ENCODE data around the gene U2SURP. TPM values are rescaled to one million over a fixed set of nuclear protein-coding genes. Genes with fewer than 3 reads are reported as not detected.
"Not testable (repeated sequence)": the region's sequence is repeated elsewhere in the genome, so short reads cannot be mapped to it uniquely, and the experiment has no call there.

U2SURP gene
- total RNA-seq, 2 donors from 2014 or later: 142 to 183 TPM

DNA sequence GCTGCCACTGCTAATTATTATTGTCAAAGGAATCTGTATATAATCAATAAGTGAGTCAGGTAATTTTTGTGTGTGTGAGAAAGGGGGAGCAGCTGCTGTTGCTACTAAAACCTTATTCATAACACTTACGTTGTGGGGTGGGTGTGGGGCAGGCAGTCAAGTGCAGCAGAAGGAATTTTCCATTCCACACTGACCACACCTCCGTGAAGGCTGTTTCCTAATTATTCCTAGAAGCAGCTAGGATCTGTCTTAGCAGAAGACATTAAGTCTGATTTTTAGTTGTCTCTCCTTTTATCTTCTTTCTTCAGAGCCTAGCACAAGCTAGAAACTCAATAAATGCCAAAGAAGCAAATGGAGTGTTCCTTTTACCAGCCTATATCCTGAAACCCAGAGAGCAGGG, 4.0 kb upstream of the U2SURP start:
- H3K27ac Mint-ChIP-seq: no peak overlapping the region
- DNase-seq (ENCODE audit: low spot score in 2 of 2) (no peak), ATAC-seq (no peak)
- peaks cover 18 to 19% of the 10 kb centered on the region in 2 donors for H3K36me3 Mint-ChIP-seq
- no peaks in the 10 kb centered on the region for H3K9me3 Mint-ChIP-seq

DNA sequence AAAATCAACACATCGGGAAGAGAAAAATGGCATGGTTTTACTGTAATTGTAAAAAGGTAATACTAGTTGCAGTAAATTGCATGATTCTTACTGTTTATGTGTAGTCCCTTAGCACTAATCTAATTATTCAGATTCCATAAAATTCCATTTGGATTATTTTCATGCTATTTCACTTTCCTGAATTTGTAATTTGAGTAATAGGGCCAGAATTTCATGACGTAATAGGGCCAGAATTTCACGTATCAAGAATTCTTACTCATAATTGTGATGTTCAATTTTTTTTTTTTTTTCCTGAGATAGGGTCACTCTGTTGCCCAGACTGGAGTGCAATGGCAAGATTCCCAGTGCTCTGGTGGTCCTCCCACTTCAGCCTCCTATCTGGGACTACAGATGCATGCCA, 2.9 kb upstream of the U2SURP start:
- ATAC-seq (no peak), DNase-seq (ENCODE audit: low spot score in 2 of 2) (no peak)
- Mint-ChIP-seq H3K36me3 (peaks cover 26 to 27% of the 10 kb centered on the region in 2 donors), H3K27ac (no peak overlapping the region), H3K9me3 (no peaks in the 10 kb centered on the region)

DNA sequence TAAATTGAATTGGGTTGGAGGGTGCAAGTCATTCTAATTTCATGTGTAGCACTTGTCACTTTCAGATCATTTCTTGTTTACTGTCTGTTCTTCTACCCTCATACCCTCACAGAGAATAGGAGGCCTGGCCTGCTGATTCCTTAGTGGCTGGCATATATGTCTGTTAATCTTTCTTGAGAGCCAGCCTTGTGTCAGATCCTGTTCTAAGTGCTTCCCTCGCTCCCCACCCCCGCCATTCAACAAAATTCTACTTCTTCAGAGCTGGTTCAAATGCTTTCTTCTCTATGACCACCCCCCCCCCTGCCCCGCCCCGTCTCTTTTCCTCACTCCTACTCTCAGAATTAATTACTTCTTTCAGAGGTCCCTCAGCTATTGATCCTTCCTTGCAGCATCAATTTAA, 1.5 kb upstream of the U2SURP start:
- H3K27ac Mint-ChIP-seq: peak overlapping the region; percentile 8 to 93

DNA sequence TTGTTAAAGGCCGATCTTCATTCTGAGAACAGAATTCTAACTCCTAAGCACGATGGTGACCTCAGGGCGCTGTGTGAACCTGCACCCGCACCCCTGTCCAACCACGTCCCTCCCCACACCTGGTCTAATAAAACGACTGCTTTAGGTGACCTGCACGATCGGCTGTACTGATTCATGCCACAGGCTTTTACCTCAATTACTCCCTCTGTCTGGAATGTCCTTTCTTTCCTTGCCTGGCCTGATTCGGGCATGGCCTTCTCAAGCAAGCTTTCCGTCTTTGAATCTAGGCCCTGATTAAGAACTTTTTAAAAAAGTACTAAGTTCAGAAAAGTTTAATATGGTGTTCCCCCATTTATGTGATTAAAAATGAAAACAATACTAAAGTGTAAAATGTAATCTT, 842 bp upstream of the U2SURP start:
- Mint-ChIP-seq H3K36me3 (peaks cover 26 to 27% of the 10 kb centered on the region in 2 donors), H3K27ac (peak overlapping the region; percentile 93 to 98)
- ATAC-seq: no peak

More for the DNA sequence above, 1.5 kb upstream of the U2SURP start:
- Mint-ChIP-seq H3K9me3 (no peaks in the 10 kb centered on the region), H3K36me3 (peaks cover 26 to 27% of the 10 kb centered on the region in 2 donors)
- DNase-seq (ENCODE audit: low spot score in 2 of 2) (no peak), ATAC-seq (no peak)

DNA sequence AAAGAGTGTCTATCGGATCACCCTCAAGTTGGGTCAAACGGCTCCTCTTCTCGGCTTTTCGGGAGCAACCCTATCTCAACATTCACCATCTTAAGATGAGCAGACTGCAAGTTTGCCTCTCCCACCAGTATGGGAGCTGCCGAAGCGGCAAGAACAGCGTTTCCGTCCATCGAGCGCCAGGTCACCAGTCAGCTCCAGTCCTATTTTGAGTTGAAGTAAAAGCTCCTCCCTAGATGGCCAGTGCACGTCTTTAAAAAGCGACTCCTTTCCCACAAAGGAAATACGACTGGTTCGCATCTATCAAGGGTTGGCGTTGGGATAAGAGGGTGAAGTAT, 369 bp upstream of the U2SURP start:
- ATAC-seq: peak; percentile 79 to 82
- peak in 1 of 2 donors; percentile 56 for DNase-seq (ENCODE audit: low spot score in 2 of 2)
- Mint-ChIP-seq H3K36me3 (peaks cover 26 to 27% of the 10 kb centered on the region in 2 donors), H3K27ac (peak overlapping the region; percentile 93 to 98), H3K9me3 (no peaks in the 10 kb centered on the region)

More for the DNA sequence above, 842 bp upstream of the U2SURP start:
- no peaks in the 10 kb centered on the region for H3K9me3 Mint-ChIP-seq
- DNase-seq (ENCODE audit: low spot score in 2 of 2): no peak

DNA sequence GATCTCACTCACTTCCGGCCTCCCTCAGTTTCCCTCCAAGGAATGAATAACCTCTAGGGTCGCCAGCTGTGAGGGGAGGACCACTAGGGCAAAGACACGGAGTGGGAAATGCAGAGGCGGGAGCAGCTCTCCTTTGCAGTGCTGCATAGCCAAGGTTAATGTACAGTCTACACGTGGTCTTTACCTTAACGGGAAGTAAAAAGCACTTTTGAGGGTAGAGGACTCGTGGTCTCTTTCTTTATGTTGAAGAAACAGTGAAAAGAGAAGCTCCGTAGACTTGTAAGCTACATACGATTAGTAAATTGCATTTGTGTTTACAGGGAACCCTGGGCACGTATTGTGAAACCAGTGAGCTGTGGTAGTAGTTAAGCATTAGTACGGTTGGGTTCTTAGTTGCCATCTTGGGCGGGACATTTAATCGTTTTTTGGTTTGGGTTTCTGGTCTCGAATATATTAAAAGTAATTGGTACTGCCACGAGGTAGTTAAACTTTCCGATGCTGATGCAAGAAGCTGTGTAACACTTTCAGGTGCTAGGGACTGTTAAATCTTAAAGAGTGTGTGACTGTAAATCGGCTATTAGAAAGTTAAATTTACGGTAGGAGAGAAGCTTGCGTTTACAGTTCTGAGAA, 828 bp downstream of the U2SURP start:
- ATAC-seq (peak; percentile 40 to 58), DNase-seq (ENCODE audit: low spot score in 2 of 2) (no peak)
- H3K9me3 Mint-ChIP-seq: no peaks in the 10 kb centered on the region
- H3K36me3 Mint-ChIP-seq: peaks cover 26 to 27% of the 10 kb centered on the region in 2 donors
- peak overlapping the region; percentile 93 to 98 for H3K27ac Mint-ChIP-seq

DNA sequence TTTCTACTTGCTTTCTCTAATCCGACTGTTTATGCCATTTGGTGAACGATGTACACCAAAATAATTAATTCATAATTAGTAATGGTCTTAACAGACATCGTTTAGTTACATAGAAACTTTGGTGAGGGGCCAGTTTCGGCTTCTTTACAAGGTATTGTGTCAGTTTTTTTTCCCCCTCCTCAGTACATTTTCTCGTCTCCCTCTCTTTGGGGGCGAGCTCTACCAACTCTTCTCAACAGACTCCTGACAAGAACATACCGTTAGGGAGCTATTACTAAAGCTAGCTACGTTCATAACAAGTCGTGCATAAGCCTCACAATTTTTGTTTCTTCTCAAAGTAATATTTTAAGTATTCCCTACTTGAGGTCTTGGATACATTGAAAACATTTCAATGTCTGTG, 1.4 kb downstream of the U2SURP start:
- Mint-ChIP-seq H3K27ac (peak overlapping the region; percentile 93 to 98), H3K9me3 (no peaks in the 10 kb centered on the region), H3K36me3 (peaks cover 26 to 27% of the 10 kb centered on the region in 2 donors)
- DNase-seq (ENCODE audit: low spot score in 2 of 2) (no peak), ATAC-seq (no peak)

DNA sequence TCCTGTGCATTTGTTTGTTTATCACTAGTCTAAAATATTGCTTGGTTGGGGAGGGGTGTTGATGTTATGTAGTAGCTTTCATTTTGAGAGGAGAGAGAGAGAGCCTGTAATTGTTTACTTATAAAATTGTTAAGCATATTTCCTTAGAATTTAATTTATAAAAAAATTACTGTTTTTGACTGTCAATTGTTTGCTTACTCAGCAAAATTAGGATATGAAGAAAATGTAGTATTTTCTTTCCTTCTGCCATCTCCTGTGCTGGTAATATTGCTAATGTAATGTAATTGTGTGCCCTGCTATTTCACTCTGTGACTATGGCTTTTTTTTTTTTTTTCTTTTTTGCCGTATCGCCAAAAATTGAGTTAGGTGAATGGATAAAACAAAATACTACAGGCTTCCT, 3.5 kb downstream of the U2SURP start:
- H3K9me3 Mint-ChIP-seq: no peaks in the 10 kb centered on the region
- no peak for ATAC-seq
- DNase-seq (ENCODE audit: low spot score in 2 of 2): no peak

DNA sequence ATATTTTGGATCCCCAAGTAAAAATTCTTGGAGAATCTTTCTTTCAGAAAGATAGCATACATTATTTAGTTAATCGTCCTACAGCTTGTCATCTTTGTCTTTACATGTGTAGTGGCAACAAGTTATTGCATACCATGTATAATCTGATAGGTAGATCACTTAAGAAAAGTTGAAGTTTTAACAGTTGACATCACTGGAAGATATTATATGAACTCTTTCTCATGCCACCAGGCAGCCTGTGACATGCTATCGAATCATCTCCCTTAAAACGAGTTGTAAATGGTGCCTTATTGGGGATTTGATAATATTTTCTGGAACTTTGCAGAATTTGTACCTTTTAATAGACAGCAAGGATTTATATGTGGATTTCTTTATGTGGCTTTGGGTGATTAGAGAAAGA, 8.7 kb downstream of the U2SURP start:
- ATAC-seq: no peak

More for the DNA sequence above, 3.5 kb downstream of the U2SURP start:
- Mint-ChIP-seq H3K36me3 (peaks cover 26 to 27% of the 10 kb centered on the region in 2 donors), H3K27ac (no peak overlapping the region)

DNA sequence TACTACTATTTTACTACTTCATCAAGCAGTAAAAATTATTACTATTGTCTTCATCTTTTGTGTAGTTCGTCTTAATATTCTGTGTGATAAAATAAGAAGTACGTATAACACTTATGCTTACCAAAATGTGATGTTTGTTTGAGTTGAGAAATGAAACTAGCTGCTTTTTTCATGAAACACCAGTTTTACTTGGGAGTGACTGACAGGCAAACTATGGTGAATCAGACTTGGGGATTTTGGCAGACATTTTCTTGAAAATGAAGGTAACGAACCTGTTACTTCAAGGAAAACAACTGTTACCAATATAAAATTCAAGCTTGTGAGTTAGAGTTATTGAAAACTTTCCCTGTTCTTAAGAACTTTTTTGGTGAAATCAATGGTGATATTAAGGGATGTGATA, 10.3 kb downstream of the U2SURP start:
- peak overlapping the region; percentile 30 to 70 for H3K27ac Mint-ChIP-seq
- no peaks in the 10 kb centered on the region for H3K9me3 Mint-ChIP-seq
- DNase-seq (ENCODE audit: low spot score in 2 of 2): no peak
- peaks cover 0 to 16% of the 10 kb centered on the region in 2 donors for H3K36me3 Mint-ChIP-seq
- no peak for ATAC-seq

More for the DNA sequence above, 8.7 kb downstream of the U2SURP start:
- no peak for DNase-seq (ENCODE audit: low spot score in 2 of 2)
- peaks cover 0 to 10% of the 10 kb centered on the region in 2 donors for H3K36me3 Mint-ChIP-seq
- H3K27ac Mint-ChIP-seq: no peak overlapping the region
- H3K9me3 Mint-ChIP-seq: no peaks in the 10 kb centered on the region

DNA sequence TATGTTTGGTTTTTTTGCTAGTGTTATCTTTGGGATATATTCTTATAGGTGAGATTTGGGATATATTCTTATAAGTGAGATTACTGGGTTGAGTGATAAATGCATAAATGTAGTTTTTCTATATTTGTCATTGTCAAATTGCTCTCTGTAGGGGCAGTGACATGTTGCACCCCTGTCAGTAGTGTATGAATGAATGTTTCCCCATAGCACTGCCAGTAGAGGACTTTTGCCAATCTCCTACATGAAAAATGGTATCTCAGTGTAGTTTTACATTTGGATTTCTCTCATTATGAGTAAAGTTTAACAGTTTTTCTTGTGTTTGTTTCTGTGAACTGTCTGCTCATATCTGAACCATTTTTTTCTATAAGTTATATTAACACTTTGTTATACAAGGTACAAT, 13.6 kb downstream of the U2SURP start:
- DNase-seq (ENCODE audit: low spot score in 2 of 2): no peak
- ATAC-seq: peak in 1 of 2 donors; percentile 41
- Mint-ChIP-seq H3K27ac (peak overlapping the region in 1 of 2 donors; percentile 32), H3K9me3 (no peaks in the 10 kb centered on the region), H3K36me3 (peaks cover 4 to 38% of the 10 kb centered on the region in 2 donors)

DNA sequence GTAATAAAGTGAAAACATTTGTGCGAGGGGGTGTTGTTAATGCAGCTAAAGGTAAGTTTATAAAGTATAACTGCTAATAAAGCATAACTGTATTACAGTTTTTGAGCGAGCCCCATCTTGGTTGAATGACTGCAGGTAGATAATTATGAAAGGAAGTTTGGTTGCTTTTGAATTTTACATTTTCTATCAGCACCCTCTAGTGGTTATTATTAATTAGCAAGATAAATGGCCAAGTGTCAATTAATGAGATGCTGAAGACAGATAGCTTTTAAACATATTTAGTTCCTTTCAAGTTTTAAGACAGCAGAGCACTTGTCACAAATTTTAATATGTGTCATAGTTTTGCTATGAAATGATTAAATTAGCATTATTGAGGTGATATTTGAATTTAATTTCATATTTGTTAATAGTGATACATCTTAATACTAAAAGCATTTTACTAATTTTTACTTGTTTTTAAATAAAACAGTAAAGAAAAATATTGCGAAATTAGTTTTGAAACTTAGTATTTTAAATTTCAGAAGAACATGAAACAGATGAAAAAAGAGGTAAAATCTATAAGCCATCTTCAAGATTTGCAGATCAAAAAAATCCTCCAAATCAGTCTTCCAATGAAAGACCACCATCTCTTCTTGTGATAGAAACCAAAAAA, 15.1 kb downstream of the U2SURP start:
- ATAC-seq (no peak), DNase-seq (ENCODE audit: low spot score in 2 of 2) (no peak)
- H3K27ac Mint-ChIP-seq: no peak overlapping the region
- peaks cover 8 to 38% of the 10 kb centered on the region in 2 donors for H3K36me3 Mint-ChIP-seq
- no peaks in the 10 kb centered on the region for H3K9me3 Mint-ChIP-seq

DNA sequence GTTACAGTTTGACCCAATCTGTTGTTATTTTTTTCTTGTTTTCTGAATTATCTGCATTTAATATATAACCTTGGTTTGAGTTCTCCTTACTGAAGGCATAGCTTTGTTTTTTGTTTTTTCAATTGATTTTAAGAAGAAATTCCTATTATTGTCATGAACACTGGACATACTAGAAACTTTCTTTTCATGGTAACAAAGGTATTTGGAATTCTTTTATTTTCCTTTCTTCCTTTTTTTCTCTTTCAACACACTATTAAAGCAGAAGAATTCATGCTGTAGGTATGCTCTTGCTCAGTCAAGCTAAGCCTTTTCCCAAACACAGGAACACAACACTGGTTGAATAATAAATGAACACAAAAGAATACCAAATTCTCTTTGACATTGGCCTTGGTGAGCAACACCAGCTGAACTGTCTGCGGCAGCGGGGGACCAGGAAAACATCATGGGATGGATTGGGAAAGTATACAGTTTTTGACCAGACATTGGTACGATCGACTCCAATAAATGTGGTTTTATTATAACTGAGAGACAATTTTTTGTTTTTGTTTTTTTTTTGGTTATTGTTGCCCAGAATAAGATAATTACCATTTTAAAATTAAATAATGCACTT, 23.1 kb downstream of the U2SURP start:
- Mint-ChIP-seq H3K27ac (no peak overlapping the region), H3K9me3 (no peaks in the 10 kb centered on the region), H3K36me3 (peaks cover 14 to 33% of the 10 kb centered on the region in 2 donors)
- no peak for ATAC-seq
- no peak for DNase-seq (ENCODE audit: low spot score in 2 of 2)

DNA sequence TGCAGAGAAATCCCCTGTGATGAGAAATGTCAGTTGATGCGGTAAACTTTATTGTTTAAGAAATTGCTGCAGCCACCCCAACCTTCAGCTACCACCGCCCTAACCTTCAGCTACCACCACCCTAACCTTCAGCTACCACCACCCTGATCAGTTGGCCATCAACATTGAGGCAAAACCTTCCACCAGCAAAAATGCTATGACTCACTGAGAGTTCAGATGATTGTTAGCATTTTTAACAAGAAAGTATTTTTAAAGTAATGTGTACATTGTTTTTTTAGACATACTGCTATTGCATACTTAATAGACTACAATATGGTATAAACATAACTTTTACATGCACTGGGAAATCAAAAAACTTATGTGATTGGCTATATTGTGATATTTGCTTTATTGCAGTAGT, 30.0 kb downstream of the U2SURP start:
- ATAC-seq (no peak), DNase-seq (ENCODE audit: low spot score in 2 of 2) (no peak)
- peaks cover 4 to 39% of the 10 kb centered on the region in 2 donors for H3K36me3 Mint-ChIP-seq
- H3K27ac Mint-ChIP-seq: no peak overlapping the region
- no peaks in the 10 kb centered on the region for H3K9me3 Mint-ChIP-seq

DNA sequence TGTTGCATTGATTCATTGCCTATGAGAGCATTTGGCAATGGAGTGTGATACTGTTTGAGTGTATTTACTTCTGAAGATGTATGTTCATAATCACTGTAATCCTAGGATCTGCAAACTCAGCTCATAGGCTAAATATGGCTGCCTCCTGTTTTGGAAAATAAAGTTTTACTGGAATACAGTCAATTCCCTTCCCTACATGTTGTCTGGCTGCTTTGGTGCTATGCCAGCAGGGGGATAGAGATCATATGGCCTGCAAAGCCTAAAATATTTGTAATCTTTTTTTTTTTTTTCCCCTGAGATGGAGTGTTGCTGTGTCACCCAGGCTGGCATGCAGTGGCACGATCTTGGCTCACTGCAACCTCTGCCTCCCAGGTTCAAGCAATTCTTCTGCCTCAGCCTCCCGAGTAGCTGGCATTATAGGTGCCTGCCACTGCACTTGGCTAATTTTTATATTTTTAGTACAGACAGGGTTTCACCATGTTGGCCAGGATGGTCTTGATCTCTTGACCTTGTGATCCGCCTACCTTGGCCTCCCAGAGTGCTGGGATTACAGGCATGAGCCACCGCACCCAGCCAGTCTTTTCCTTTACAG, 30.5 kb downstream of the U2SURP start:
- DNase-seq (ENCODE audit: low spot score in 2 of 2); ATAC-seq; H3K27ac Mint-ChIP-seq; H3K9me3 Mint-ChIP-seq: not testable (repeated sequence)
- H3K36me3 Mint-ChIP-seq: peaks cover 4 to 39% of the 10 kb centered on the region in 2 donors

DNA sequence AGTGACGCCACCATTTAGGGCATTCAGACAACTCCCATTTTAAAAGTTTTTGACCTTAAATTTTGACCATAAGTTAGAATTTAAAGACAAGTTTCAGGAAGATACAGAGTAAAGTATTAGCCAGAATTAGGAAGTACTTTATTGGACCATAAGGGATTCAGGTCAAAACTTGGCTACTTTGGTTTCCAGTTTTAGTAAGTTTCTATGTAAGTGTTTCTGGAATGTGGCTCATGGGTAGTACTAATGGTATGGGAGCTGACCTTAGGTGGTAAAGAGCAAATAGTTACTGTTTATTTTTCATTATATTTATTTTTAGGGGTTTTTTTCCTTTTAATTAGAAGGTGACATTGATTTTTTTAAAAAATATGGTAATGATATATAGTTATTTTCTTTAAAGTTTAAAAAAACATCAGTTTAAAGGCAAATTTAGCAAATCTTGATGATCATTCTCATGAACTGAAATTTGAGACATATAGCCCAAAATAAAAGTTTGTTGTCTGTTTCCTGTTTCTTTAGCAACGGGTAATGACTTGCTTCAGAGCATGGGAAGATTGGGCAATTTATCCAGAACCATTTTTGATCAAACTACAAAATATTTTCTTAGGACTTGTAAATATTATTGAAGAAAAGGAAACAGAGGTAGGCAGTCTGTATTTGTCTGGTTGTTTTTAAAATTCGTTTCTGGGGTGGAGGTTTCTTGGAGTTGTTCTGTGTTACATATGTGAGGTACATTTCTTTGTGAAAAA, 34.3 kb downstream of the U2SURP start:
- no peak for ATAC-seq
- Mint-ChIP-seq H3K9me3 (no peaks in the 10 kb centered on the region), H3K36me3 (peaks cover 0 to 16% of the 10 kb centered on the region in 2 donors), H3K27ac (peak overlapping the region in 1 of 2 donors; percentile 36)
- no peak for DNase-seq (ENCODE audit: low spot score in 2 of 2)
